ENCODE measurements around the gene PPP2R3A. TPM values are rescaled to one million over a fixed set of nuclear protein-coding genes. Genes with fewer than 3 reads are reported as not detected.

Gene PPP2R3A
- total and polyA plus RNA-seq, 2 experiments from 2014 or later = 6.4 to 15.2 TPM

DNA sequence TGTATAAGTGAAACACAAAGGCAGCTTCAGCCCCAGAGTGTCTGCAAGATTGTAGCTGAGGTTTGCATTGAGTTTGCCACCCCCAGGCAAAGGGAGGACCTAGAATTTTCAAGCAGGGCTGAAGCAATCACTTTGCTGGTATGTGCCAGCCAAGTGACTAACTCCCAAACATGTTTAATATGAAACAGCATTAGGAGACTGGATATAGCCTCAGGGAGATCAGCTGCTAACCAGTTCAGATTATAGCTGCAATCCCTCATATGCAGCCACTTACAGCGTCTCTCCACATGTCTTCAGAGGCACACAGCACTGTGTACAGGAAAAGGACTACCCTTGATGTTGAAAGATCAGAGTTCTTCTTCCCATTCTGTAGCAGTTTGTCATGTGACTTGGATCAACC, 38.4 kb upstream of the PPP2R3A start (continued):
- no peak for TF ChIP-seq STAT1 (IDR thresholded peaks at IDR 0.05; ENCODE audit: unreplicated experiment)
- no peak for TF ChIP-seq NANOG (IDR thresholded peaks at IDR 0.05; ENCODE audit: borderline replicate concordance)
- no peak for TF ChIP-seq ZNF114 (CRISPR knock-in tag; IDR thresholded peaks at IDR 0.05)
- TF ChIP-seq, protein P1, sequence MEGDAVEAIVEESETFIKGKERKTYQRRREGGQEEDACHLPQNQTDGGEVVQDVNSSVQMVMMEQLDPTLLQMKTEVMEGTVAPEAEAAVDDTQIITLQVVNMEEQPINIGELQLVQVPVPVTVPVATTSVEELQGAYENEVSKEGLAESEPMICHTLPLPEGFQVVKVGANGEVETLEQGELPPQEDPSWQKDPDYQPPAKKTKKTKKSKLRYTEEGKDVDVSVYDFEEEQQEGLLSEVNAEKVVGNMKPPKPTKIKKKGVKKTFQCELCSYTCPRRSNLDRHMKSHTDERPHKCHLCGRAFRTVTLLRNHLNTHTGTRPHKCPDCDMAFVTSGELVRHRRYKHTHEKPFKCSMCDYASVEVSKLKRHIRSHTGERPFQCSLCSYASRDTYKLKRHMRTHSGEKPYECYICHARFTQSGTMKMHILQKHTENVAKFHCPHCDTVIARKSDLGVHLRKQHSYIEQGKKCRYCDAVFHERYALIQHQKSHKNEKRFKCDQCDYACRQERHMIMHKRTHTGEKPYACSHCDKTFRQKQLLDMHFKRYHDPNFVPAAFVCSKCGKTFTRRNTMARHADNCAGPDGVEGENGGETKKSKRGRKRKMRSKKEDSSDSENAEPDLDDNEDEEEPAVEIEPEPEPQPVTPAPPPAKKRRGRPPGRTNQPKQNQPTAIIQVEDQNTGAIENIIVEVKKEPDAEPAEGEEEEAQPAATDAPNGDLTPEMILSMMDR (conservative IDR thresholded peaks at IDR 0.05; ENCODE audit: low read depth in 2 of 2) = no peak
- no peak for TF ChIP-seq EZH2 (IDR thresholded peaks at IDR 0.05; ENCODE audit: low read depth, unreplicated experiment)

DNA sequence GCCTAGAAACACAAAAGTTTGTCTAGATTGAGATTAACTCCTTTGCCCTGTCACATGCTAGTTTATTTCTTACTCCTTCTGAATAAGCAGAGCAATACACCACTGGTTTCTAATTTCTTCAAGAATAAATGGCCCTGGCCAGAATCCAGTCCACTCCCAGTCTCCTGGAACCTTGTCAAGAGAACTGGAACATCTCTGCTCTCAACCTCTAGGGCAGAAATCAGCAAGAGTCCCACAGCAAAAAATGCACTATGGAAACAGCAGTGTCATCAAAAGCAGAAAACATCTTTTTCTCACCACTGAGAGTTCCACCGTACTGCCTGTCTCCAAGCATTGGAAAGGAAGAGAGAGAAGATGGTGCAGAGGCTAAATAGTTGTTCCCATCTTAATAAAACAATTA, 35.9 kb upstream of the PPP2R3A start:
- ATAC-seq = no peak
- H3K36me3 Mint-ChIP-seq (ENCODE audit: low read depth) = no peaks in the 10 kb centered on the region
- H3K4me2 ChIP-seq = no peak overlapping the region
- DNase-seq (ENCODE audit: low spot score) = no peak
- no peaks in the 10 kb centered on the region; the same call in 2 of the 3 replicates for H3K9me3 Mint-ChIP-seq
- peaks cover 7% of the 10 kb centered on the region for H3K4me1 Mint-ChIP-seq
- peak overlapping the region; percentile 52; the same call in 1 of the 2 replicates for H2AFZ ChIP-seq
- H3K27me3 ChIP-seq (ENCODE audit: insufficient read depth) = no peaks in the 10 kb centered on the region
- no peak overlapping the region for H3K4me3 ChIP-seq
- H3K27ac Mint-ChIP-seq = no peak overlapping the region
- H3K4me1 ChIP-seq (ENCODE audit: insufficient read depth) = peaks cover 4% of the 10 kb centered on the region
- no peaks in the 10 kb centered on the region for H4K20me1 ChIP-seq (replicated peaks; ENCODE audit: insufficient read depth)
- peaks cover 9% of the 10 kb centered on the region; the same call in 1 of the 2 replicates for H3K9me2 ChIP-seq (ENCODE audit: insufficient read depth)
- no peaks in the 10 kb centered on the region for H3F3A ChIP-seq (replicated peaks; ENCODE audit: low read depth)
- H3K79me2 ChIP-seq (replicated peaks; ENCODE audit: insufficient read depth) = no peaks in the 10 kb centered on the region
- H3K27me3 Mint-ChIP-seq (ENCODE audit: insufficient read depth, low read depth, poor library complexity) = no peaks in the 10 kb centered on the region
- H3K27ac ChIP-seq (ENCODE audit: low read depth) = no peak overlapping the region
- no peaks in the 10 kb centered on the region for H3K36me3 ChIP-seq (ENCODE audit: insufficient read depth)
- no peak overlapping the region for H3K4me3 Mint-ChIP-seq
- TF ChIP-seq POLR2AphosphoS5 (IDR thresholded peaks at IDR 0.05; ENCODE audit: low read depth) = no peak
- TF ChIP-seq ZNF114 (CRISPR knock-in tag; IDR thresholded peaks at IDR 0.05) = no peak
- no peak for TF ChIP-seq ZNF331 (CRISPR knock-in tag; IDR thresholded peaks at IDR 0.05; ENCODE audit: low read depth)
- no peak for TF ChIP-seq JUNB (IDR thresholded peaks at IDR 0.05; ENCODE audit: unreplicated experiment)
- TF ChIP-seq EZH2phosphoT487 (IDR thresholded peaks at IDR 0.05; ENCODE audit: unreplicated experiment) = no peak
- TF ChIP-seq, protein P2, sequence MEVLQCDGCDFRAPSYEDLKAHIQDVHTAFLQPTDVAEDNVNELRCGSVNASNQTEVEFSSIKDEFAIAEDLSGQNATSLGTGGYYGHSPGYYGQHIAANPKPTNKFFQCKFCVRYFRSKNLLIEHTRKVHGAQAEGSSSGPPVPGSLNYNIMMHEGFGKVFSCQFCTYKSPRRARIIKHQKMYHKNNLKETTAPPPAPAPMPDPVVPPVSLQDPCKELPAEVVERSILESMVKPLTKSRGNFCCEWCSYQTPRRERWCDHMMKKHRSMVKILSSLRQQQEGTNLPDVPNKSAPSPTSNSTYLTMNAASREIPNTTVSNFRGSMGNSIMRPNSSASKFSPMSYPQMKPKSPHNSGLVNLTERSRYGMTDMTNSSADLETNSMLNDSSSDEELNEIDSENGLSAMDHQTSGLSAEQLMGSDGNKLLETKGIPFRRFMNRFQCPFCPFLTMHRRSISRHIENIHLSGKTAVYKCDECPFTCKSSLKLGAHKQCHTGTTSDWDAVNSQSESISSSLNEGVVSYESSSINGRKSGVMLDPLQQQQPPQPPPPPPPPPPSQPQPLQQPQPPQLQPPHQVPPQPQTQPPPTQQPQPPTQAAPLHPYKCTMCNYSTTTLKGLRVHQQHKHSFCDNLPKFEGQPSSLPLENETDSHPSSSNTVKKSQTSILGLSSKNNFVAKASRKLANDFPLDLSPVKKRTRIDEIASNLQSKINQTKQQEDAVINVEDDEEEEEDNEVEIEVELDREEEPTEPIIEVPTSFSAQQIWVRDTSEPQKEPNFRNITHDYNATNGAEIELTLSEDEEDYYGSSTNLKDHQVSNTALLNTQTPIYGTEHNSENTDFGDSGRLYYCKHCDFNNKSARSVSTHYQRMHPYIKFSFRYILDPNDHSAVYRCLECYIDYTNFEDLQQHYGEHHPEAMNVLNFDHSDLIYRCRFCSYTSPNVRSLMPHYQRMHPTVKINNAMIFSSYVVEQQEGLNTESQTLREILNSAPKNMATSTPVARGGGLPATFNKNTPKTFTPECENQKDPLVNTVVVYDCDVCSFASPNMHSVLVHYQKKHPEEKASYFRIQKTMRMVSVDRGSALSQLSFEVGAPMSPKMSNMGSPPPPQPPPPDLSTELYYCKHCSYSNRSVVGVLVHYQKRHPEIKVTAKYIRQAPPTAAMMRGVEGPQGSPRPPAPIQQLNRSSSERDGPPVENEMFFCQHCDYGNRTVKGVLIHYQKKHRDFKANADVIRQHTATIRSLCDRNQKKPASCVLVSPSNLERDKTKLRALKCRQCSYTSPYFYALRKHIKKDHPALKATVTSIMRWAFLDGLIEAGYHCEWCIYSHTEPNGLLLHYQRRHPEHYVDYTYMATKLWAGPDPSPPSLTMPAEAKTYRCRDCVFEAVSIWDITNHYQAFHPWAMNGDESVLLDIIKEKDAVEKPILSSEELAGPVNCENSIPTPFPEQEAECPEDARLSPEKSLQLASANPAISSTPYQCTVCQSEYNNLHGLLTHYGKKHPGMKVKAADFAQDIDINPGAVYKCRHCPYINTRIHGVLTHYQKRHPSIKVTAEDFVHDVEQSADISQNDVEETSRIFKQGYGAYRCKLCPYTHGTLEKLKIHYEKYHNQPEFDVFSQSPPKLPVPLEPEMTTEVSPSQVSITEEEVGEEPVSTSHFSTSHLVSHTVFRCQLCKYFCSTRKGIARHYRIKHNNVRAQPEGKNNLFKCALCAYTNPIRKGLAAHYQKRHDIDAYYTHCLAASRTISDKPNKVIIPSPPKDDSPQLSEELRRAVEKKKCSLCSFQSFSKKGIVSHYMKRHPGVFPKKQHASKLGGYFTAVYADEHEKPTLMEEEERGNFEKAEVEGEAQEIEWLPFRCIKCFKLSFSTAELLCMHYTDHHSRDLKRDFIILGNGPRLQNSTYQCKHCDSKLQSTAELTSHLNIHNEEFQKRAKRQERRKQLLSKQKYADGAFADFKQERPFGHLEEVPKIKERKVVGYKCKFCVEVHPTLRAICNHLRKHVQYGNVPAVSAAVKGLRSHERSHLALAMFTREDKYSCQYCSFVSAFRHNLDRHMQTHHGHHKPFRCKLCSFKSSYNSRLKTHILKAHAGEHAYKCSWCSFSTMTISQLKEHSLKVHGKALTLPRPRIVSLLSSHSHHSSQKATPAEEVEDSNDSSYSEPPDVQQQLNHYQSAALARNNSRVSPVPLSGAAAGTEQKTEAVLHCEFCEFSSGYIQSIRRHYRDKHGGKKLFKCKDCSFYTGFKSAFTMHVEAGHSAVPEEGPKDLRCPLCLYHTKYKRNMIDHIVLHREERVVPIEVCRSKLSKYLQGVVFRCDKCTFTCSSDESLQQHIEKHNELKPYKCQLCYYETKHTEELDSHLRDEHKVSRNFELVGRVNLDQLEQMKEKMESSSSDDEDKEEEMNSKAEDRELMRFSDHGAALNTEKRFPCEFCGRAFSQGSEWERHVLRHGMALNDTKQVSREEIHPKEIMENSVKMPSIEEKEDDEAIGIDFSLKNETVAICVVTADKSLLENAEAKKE (CRISPR knock-in tag; IDR thresholded peaks at IDR 0.05) = no peak
- no peak for TF ChIP-seq STAT1 (IDR thresholded peaks at IDR 0.05; ENCODE audit: unreplicated experiment)
- TF ChIP-seq CREB1 (CRISPR knock-in tag; IDR thresholded peaks at IDR 0.05; ENCODE audit: low read depth) = no peak
- no peak for TF ChIP-seq NANOG (IDR thresholded peaks at IDR 0.05; ENCODE audit: borderline replicate concordance)
- TF ChIP-seq, protein P1 (conservative IDR thresholded peaks at IDR 0.05; ENCODE audit: low read depth in 2 of 2) = no peak
- no peak for TF ChIP-seq EZH2 (IDR thresholded peaks at IDR 0.05; ENCODE audit: low read depth, unreplicated experiment)
